CD4-positive, alpha-beta T cell treated with Interleukin-4 for 1 hour (primary cell): ENCODE data around the gene MFSD6.

Source experiments
- DNase-seq, 2 donors: peaks; one replicate each; pipeline ENCODE4 v3.0.0-alpha.2; 2020 to 2022

Gene MFSD6

DNA sequence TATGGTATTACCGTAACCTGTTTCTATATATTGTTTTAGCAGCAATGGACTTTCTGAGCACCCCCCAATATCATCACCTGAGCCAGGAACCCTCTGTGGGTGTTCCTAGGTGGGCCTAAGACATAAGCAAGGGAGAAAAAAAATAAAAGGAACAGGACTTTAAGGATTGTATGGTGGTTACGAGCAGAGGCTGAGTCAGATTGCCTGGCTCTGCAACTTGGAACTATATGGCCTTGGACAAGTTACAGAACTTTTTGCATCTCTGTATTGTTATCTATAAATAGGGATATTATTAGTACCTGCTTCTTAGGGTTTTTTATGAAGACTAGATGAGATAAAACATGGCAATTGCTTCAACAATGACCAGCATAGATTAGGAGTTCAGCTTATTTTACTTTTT is 34.9 kb downstream of the MFSD6 start:
- DNase-seq = no peak

GRCh38 chr2:190443778-190444481 is 35.8 kb downstream of the MFSD6 start:
- DNase-seq = no peak

DNA sequence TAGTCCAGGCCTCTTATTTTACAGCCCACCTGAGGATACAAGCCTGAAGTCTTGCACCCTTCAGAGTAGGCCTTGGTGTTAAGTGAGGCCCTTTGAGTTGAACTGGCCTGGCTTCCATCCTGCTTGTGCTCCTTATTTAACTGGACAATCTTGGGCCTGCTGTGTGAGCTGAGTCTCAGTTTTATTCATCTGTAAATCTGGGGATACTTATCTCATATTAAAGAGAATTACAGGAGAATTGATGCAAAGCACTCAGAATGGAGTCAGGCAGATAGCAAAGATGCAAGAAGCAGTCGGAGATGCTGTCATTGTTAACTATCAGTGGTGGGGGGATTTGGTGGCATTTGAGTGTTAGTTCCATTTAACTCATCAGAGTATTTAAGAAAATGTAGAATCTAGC is 36.8 kb downstream of the MFSD6 start:
- DNase-seq = no peak

GRCh38 chr2:190446193-190446592 is 38.0 kb downstream of the MFSD6 start:
- DNase-seq = no peak

- no peak for DNase-seq
These were observed 38.8 kb downstream of the MFSD6 start for GRCh38 chr2:190446750-190447516.

- no peak for DNase-seq
These were observed 39.6 kb downstream of the MFSD6 start for GRCh38 chr2:190447766-190448165.

DNA sequence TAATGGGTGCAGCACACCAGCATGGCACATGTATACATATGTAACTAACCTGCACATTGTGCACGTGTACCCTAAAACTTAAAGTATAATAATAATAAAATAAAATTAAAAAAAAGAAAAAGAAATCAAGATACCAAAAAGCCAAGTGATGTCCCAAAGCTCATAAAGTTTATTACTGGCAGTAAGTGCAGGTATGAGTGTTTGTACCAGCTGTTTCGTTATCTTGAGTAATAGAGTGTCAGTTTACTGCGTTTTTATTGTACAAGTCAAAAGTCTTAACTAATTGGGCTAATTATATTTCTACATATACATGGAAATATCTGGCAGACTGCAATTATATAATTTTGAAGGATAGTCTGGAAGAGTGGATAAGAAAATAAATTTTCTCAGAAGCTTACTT is 41.8 kb downstream of the MFSD6 start:
- DNase-seq = no peak

DNA sequence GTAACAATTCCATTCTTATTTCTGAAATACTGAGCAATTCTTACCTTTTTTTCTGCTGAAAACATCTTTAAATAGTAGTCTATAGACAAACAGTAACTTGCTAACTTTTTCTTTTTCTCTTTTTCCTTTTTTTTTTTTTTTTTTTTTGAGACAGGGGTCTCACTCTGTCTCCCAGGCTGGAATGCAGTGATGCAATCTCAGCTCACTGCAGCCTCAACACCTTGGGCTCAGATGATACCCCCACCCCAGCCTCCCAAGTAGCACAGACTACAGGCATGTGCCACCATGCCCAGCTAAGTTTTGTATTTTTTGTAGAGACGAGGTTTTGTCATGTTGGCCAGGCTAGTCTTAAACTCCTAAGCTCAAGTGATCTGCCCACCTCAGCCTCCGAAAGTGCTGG is 42.2 kb downstream of the MFSD6 start:
- no peak for DNase-seq

- DNase-seq = no peak
These were observed 43.5 kb downstream of the MFSD6 start for GRCh38 chr2:190451561-190452176.

- no peak for DNase-seq
These were observed 44.3 kb downstream of the MFSD6 start for GRCh38 chr2:190452433-190452832.

- DNase-seq = no peak
These were observed 46.6 kb downstream of the MFSD6 start for GRCh38 chr2:190454795-190455194.

- DNase-seq = no peak
These were observed 47.4 kb downstream of the MFSD6 start for GRCh38 chr2:190455358-190456095.

DNA sequence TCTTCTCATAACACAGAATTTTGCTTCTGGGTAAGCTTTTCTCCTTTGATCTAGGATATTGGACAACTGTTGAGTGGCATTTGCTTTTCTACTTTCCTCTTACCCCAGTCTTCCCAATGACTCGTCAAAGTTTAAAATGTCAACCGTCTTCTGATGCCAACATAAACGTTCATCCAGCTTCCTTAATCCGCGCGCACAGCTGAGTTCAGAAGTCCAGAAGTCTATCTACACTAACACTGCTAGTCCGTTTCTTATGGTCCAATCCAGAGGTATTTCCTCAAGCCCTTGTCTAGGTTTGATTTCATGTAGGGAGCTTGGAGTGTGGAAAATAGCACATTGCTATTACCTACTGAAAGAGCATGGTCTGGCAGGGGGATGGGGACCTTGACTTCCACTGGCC is 48.7 kb downstream of the MFSD6 start:
- no peak for DNase-seq

GRCh38 chr2:190457256-190457655 is 49.1 kb downstream of the MFSD6 start:
- DNase-seq = no peak

- DNase-seq = no peak
These were observed 50.4 kb downstream of the MFSD6 start for GRCh38 chr2:190458352-190459107.

GRCh38 chr2:190459881-190460280 is 51.7 kb downstream of the MFSD6 start:
- DNase-seq = no peak

GRCh38 chr2:190460487-190460886 is 52.3 kb downstream of the MFSD6 start:
- DNase-seq = no peak

DNA sequence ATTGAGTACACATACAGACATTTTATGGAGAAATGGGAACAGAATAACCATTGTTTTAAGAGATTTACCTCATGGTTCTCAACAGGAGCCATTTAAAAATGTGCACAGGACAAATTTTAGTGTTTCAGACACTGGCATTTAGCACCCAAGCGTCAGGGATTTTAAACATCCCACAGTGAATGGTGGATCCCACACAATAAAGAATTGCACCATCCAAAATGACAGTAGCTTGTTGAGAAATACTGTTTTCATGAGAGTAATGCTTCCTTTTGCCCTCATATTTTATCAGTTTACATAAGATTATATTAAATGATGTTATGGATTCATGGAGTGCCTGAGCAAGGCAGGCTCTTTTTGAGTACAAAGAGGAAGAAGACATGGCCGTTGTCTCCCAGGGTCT is 54.0 kb downstream of the MFSD6 start:
- DNase-seq = no peak

DNA sequence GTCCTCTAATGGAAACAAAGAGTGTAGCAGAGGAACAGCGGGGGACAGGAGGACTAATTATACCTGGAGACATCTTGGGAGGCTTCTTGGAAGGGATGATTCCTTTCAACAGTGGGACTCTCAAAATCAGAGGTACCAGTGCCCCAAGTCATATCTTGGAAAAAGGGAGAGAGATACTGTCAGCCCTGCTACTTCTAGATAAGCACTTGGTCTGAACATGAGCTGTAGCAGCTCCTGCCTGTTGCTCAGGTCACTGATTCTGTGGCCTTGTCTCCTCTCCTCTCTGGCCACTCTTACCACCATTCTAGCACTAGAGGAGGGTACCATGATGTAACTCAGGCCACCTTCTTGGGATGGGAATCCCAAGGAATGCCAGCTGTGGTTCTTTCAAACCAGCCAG is 54.5 kb downstream of the MFSD6 start:
- DNase-seq = no peak

DNA sequence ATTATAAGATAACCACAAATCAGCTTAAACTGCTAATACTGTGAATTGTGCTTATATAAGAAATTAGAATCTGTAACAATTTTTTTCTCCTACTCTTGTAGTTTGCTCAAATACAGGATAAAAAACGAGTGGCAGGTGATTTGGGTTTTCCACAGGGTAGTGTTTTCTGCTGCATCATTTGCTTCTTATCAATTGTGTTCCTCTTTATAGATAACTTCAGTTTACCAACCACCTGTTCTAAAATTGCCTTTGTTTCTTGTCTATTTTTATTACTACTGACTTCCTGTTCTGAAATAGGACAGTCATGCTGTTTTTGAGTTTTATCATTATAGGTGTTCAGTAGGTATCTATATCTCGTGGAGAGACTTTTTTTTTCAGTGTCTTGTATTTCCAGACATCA is 56.9 kb downstream of the MFSD6 start:
- no peak for DNase-seq

GRCh38 chr2:190466819-190467446 is 58.8 kb downstream of the MFSD6 start:
- DNase-seq = no peak

- no peak for DNase-seq
These were observed 59.5 kb downstream of the MFSD6 start for GRCh38 chr2:190467575-190468083.
